Kidney epithelial cell (primary cell): ENCODE data around the gene CIART. TPM values are rescaled to one million over a fixed set of nuclear protein-coding genes. Genes with fewer than 3 reads are reported as not detected.
"Not testable (repeated sequence)": the region's sequence is repeated elsewhere in the genome, so short reads cannot be mapped to it uniquely, and the experiment has no call there.

Experiments used
- DNase-seq: peaks from one replicate; pipeline ENCODE4 v3.0.0-alpha.2; 2010; ENCODE audit warnings: low read depth
- H3K27me3 ChIP-seq: 2 replicates; pipeline ENCODE4 v1.6.0; 2011; ENCODE audit warnings: low read length; ENCODE audit not compliant: control insufficient read depth, insufficient read depth
- H3K36me3 ChIP-seq: 2 replicates; pipeline ENCODE4 v1.5.1; 2011; ENCODE audit warnings: low read length; ENCODE audit not compliant: control insufficient read depth, insufficient read depth
- H3K4me3 ChIP-seq: 2 replicates; pipeline ENCODE4 v1.5.1; 2011; ENCODE audit warnings: low read depth, mild to moderate bottlenecking, control low read depth, low read length
- CTCF ChIP-seq: IDR thresholded peaks from 2 replicates; pipeline ENCODE4 v1.5.1; 2011; ENCODE audit warnings: mild to moderate bottlenecking, moderate library complexity, low read length, control low read depth, inconsistent platforms; ENCODE audit not compliant: insufficient read depth, poor library complexity, severe bottlenecking
- total RNA-seq: library from RNA; depleted of rRNA; stranded (reverse); fragments of >200 nt; gene quantifications from 2 replicates; pipeline ENCODE4 v1.2.3, GENCODE V29; 2015

CIART gene
- total RNA-seq, 1 donor from 2014 or later, result 2.4 TPM

GRCh38 chr1:150235852-150236613 lies 46.3 kb upstream of the CIART start, which contains the start of gene ANP32E:
ANP32E (minus strand) TSS chr1:150236112; CDS start chr1:150235786, 326 bp downstream.
- Histone ChIP-seq H3K4me3 (peak within 1 kb of the TSS; percentile 85), H3K36me3 (no peaks in the 10 kb centered on the region), H3K27me3 (no peaks in the 10 kb centered on the region)
- no peak for TF ChIP-seq CTCF
- DNase-seq, result peak; percentile 98

GRCh38 chr1:150236614-150237100 lies 45.7 kb upstream of the CIART start:
- H3K36me3 ChIP-seq, result no peaks in the 10 kb centered on the region
- TF ChIP-seq CTCF, result no peak

GRCh38 chr1:150237176-150237575 lies 45.2 kb upstream of the CIART start:
- not testable (repeated sequence) for DNase-seq, H3K27me3 ChIP-seq, H3K4me3 ChIP-seq, H3K36me3 ChIP-seq

More at GRCh38 chr1:150236614-150237100, 45.7 kb upstream of the CIART start:
- peak overlapping the region; percentile 40 for H3K4me3 ChIP-seq
- no peak for DNase-seq
- no peaks in the 10 kb centered on the region for H3K27me3 ChIP-seq

- Histone ChIP-seq H3K4me3 (no peak overlapping the region), H3K27me3 (no peaks in the 10 kb centered on the region), H3K36me3 (no peaks in the 10 kb centered on the region)
- DNase-seq, result no peak
- TF ChIP-seq CTCF, result no peak
Observed at GRCh38 chr1:150237746-150238145, 44.6 kb upstream of the CIART start.

GRCh38 chr1:150243003-150243402 lies 39.4 kb upstream of the CIART start:
- H3K4me3 ChIP-seq, result no peak overlapping the region
- TF ChIP-seq CTCF, result no peak
- DNase-seq, result no peak
- no peaks in the 10 kb centered on the region for H3K27me3 ChIP-seq
- no peaks in the 10 kb centered on the region for H3K36me3 ChIP-seq

- H3K27me3 ChIP-seq, result no peaks in the 10 kb centered on the region
- no peak for TF ChIP-seq CTCF
- no peaks in the 10 kb centered on the region for H3K36me3 ChIP-seq
- no peak for DNase-seq
- H3K4me3 ChIP-seq, result no peak overlapping the region
Observed at GRCh38 chr1:150249936-150250335, 32.4 kb upstream of the CIART start.
